GM23248 (cell line): Measurements from ENCODE around the gene POLE2.

Experiments used
- EZH2 ChIP-seq: fragments of 200-600 bp; sonication (generic); IDR thresholded peaks from 2 replicates; pipeline ENCODE4 v1.6.1; 2018; ENCODE audit warnings: antibody characterized with exemption, mild to moderate bottlenecking; ENCODE audit not compliant: insufficient read depth, poor library complexity, severe bottlenecking
- EZH2phosphoT487 ChIP-seq: fragments of 200-600 bp; sonication (generic); IDR thresholded peaks from 2 replicates; pipeline ENCODE4 v1.6.1; 2018; ENCODE audit warnings: antibody characterized with exemption, moderate library complexity, mild to moderate bottlenecking, low read depth; ENCODE audit not compliant: insufficient read depth

DNA sequence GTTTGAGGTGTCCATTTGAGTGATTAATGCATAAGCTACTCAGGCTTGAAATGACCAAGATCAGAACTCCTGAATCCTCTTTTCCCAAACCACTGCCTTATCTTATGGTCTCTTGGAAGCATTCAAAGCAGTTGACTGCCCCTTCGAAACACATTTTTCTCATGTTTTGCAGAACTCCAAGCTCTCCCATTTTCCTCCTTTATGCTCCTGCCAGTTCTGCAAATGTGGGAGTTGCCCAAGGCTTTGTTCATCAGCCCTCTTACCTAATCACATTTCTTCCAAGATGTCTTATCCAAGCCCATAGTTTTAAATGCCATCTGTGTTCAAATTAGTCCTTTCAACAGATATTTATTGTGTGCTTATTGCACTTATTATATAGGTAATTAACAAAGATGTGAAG is 51.1 kb downstream of the POLE2 start:
- TF ChIP-seq EZH2phosphoT487 (no peak), EZH2 (no peak)
